Loucy (cell line): Measurements from ENCODE around the gene RBM6.

ENCODE experiments used
- CTCF ChIP-seq: fragments of 200-600 bp; sonication (generic); conservative IDR thresholded peaks from 2 replicates; pipeline ENCODE4 v1.5.1; 2014; ENCODE audit warnings: mild to moderate bottlenecking, antibody characterized with exemption, low read length
- EZH2phosphoT487 ChIP-seq: fragments of 200-600 bp; IDR thresholded peaks from 2 replicates; pipeline ENCODE4 v1.6.1; 2018; ENCODE audit warnings: antibody characterized with exemption, mild to moderate bottlenecking, moderate library complexity, borderline replicate concordance

- TF ChIP-seq CTCF, result no peak
- no peak for TF ChIP-seq EZH2phosphoT487
Measured at GRCh38 chr3:50068134-50068533, 128.2 kb downstream of the RBM6 start.
